Measurements from ENCODE around the gene LHFPL6. TPM values are rescaled to one million over a fixed set of nuclear protein-coding genes. Genes with fewer than 3 reads are reported as not detected.

LHFPL6 gene
- total and polyA plus RNA-seq, 9 of the 15 experiments (the other 6 are each of a cell fraction or from before 2014, with no cell fraction given): 0.18 TPM; not detected in 8

DNA sequence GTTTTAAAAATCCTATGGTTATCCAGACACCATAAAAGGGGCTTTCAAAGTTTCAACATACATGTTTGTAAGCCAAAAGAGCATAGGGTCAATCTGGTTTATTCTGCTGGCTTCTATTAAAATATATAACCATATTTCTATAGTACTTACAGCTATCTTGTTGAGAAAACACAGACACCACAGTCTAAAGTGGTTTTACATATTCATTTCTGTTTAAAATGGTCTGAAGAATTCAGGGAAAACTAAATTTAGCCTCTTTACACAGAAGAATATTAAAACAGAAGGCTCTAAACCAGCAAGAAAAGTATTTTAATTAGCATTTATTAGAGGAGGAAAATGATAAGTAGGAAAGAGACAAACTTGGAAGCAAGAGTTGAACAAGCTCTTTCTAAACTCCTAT is 203.9 kb downstream of the LHFPL6 start (continued):
- TF ChIP-seq, protein P1, sequence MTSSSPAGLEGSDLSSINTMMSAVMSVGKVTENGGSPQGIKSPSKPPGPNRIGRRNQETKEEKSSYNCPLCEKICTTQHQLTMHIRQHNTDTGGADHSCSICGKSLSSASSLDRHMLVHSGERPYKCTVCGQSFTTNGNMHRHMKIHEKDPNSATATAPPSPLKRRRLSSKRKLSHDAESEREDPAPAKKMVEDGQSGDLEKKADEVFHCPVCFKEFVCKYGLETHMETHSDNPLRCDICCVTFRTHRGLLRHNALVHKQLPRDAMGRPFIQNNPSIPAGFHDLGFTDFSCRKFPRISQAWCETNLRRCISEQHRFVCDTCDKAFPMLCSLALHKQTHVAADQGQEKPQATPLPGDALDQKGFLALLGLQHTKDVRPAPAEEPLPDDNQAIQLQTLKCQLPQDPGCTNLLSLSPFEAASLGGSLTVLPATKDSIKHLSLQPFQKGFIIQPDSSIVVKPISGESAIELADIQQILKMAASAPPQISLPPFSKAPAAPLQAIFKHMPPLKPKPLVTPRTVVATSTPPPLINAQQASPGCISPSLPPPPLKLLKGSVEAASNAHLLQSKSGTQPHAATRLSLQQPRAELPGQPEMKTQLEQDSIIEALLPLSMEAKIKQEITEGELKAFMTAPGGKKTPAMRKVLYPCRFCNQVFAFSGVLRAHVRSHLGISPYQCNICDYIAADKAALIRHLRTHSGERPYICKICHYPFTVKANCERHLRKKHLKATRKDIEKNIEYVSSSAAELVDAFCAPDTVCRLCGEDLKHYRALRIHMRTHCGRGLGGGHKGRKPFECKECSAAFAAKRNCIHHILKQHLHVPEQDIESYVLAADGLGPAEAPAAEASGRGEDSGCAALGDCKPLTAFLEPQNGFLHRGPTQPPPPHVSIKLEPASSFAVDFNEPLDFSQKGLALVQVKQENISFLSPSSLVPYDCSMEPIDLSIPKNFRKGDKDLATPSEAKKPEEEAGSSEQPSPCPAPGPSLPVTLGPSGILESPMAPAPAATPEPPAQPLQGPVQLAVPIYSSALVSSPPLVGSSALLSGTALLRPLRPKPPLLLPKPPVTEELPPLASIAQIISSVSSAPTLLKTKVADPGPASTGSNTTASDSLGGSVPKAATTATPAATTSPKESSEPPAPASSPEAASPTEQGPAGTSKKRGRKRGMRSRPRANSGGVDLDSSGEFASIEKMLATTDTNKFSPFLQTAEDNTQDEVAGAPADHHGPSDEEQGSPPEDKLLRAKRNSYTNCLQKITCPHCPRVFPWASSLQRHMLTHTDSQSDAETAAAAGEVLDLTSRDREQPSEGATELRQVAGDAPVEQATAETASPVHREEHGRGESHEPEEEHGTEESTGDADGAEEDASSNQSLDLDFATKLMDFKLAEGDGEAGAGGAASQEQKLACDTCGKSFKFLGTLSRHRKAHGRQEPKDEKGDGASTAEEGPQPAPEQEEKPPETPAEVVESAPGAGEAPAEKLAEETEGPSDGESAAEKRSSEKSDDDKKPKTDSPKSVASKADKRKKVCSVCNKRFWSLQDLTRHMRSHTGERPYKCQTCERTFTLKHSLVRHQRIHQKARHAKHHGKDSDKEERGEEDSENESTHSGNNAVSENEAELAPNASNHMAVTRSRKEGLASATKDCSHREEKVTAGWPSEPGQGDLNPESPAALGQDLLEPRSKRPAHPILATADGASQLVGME (CRISPR knock-in tag; IDR thresholded peaks at IDR 0.05): no peak
- TF ChIP-seq, protein P2, sequence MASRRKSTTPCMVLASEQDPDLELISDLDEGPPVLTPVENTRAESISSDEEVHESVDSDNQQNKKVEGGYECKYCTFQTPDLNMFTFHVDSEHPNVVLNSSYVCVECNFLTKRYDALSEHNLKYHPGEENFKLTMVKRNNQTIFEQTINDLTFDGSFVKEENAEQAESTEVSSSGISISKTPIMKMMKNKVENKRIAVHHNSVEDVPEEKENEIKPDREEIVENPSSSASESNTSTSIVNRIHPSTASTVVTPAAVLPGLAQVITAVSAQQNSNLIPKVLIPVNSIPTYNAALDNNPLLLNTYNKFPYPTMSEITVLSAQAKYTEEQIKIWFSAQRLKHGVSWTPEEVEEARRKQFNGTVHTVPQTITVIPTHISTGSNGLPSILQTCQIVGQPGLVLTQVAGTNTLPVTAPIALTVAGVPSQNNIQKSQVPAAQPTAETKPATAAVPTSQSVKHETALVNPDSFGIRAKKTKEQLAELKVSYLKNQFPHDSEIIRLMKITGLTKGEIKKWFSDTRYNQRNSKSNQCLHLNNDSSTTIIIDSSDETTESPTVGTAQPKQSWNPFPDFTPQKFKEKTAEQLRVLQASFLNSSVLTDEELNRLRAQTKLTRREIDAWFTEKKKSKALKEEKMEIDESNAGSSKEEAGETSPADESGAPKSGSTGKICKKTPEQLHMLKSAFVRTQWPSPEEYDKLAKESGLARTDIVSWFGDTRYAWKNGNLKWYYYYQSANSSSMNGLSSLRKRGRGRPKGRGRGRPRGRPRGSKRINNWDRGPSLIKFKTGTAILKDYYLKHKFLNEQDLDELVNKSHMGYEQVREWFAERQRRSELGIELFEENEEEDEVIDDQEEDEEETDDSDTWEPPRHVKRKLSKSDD (conservative IDR thresholded peaks at IDR 0.05; ENCODE audit: low read length): no peak
